ENCODE results near the gene AP3B1. TPM values are rescaled to one million over a fixed set of nuclear protein-coding genes. Genes with fewer than 3 reads are reported as not detected.

The AP3B1 gene
- total and polyA plus RNA-seq, 12 donors: 22.0 to 59.1 (median 34.3) TPM

DNA sequence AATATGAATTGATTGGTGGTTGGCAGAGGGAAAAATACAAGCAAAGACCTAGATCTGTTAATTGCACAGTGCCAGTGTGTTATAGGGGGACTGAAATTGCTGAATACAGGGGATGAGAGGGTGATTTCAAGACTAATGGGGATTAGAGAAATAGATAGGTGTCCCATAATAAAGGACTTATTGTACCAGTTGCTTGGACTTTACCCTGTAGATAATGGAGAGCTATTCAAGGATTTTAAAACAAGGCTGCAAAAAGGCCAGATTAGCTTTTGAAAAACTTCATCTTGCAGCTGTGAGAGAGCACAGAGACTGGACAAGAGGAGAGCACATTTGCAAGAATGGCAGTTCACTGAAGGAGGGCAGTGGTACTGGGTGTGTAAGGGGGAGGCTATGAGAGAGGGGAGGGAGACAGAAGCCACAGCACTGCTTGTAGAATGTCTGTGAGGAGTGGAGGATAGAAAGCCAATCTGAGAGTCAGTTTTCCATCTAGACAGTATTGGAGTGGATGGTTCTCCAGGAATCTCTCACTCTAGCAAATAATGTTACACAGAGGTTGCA, 37.1 kb upstream of the AP3B1 start:
- no peaks in the 10 kb centered on the region for H3K27me3 ChIP-seq
- TF ChIP-seq, protein P1, sequence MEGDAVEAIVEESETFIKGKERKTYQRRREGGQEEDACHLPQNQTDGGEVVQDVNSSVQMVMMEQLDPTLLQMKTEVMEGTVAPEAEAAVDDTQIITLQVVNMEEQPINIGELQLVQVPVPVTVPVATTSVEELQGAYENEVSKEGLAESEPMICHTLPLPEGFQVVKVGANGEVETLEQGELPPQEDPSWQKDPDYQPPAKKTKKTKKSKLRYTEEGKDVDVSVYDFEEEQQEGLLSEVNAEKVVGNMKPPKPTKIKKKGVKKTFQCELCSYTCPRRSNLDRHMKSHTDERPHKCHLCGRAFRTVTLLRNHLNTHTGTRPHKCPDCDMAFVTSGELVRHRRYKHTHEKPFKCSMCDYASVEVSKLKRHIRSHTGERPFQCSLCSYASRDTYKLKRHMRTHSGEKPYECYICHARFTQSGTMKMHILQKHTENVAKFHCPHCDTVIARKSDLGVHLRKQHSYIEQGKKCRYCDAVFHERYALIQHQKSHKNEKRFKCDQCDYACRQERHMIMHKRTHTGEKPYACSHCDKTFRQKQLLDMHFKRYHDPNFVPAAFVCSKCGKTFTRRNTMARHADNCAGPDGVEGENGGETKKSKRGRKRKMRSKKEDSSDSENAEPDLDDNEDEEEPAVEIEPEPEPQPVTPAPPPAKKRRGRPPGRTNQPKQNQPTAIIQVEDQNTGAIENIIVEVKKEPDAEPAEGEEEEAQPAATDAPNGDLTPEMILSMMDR (IDR thresholded peaks at IDR 0.05): no peak
- TF ChIP-seq POLR2A (IDR thresholded peaks at IDR 0.05): no peak
- no peak overlapping the region for H3K27ac ChIP-seq
- H3K4me3 ChIP-seq: no peak overlapping the region
- no peaks in the 10 kb centered on the region for H3K4me1 ChIP-seq (replicated peaks in 1 of 2)
- no peak for DNase-seq
- intact Hi-C loops (cut with DNase I): no loop called here
- H3K9me3 ChIP-seq (replicated peaks in 1 of 3): no peaks in the 10 kb centered on the region
- H3K36me3 ChIP-seq (replicated peaks in 1 of 2): no peaks in the 10 kb centered on the region

GRCh38 chr5:78328585-78329173, 34.2 kb upstream of the AP3B1 start:
- TF ChIP-seq, protein P1 (IDR thresholded peaks at IDR 0.05): no peak
- TF ChIP-seq POLR2A (IDR thresholded peaks at IDR 0.05): no peak
- no peak for DNase-seq
- intact Hi-C loops (cut with DNase I): no loop called here
- Histone ChIP-seq H3K36me3 (replicated peaks in 1 of 2) (no peaks in the 10 kb centered on the region), H3K4me1 (replicated peaks in 1 of 2) (no peaks in the 10 kb centered on the region), H3K27me3 (no peaks in the 10 kb centered on the region), H3K9me3 (replicated peaks in 1 of 3) (no peaks in the 10 kb centered on the region), H3K4me3 (no peak overlapping the region), H3K27ac (no peak overlapping the region)
- WGBS, 4 donors: 81 to 94% (median 92%) methylated on average over 5 of the region's 5 CpGs

DNA sequence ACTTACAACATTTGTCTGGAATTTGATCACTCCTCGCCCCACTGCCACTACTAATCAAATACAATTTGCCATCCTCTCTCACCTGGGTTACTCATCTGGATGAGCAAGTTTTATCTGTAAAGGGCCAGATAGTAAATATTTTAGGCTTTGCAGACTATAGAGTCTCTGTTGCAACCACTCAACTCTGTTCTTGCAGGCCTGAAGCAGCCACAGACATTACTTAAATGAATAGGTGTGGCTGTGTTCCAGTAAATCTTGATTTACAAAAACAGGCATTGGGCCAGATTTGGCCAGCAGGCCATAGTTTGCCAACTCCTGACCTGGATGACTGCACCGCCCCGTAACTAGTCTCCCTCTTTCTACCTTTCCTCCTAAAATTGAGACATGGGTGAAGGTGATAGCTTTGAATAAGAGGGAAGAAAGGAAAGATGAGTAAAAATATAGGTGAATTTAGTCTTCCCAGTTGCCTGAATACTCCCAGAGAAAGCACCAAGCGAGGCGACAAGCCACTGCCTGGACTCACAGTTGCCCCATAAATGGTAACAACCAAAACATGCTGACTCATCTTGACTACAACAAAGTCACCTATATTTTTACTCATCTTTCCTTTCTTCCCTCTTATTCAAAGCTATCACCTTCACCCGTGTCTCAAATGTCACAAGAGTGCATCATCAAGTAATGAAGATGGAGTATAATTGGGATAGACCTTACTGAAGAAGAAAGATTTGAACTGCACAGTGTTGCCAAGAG, 33.4 kb upstream of the AP3B1 start:
- intact Hi-C loops (cut with DNase I): no loop called here
- H3K27ac ChIP-seq: no peak overlapping the region
- TF ChIP-seq, protein P1 (IDR thresholded peaks at IDR 0.05): no peak
- no peak for TF ChIP-seq POLR2A (IDR thresholded peaks at IDR 0.05)
- no peak for DNase-seq
- H3K27me3 ChIP-seq: no peaks in the 10 kb centered on the region
- H3K36me3 ChIP-seq (replicated peaks in 1 of 2): no peaks in the 10 kb centered on the region
- no peaks in the 10 kb centered on the region for H3K4me1 ChIP-seq (replicated peaks in 1 of 2)
- H3K4me3 ChIP-seq: no peak overlapping the region
- no peaks in the 10 kb centered on the region for H3K9me3 ChIP-seq (replicated peaks in 1 of 3)
- 84 to 91% (median 89%) methylated on average over 6 of the region's 6 CpGs for WGBS, 4 donors

DNA sequence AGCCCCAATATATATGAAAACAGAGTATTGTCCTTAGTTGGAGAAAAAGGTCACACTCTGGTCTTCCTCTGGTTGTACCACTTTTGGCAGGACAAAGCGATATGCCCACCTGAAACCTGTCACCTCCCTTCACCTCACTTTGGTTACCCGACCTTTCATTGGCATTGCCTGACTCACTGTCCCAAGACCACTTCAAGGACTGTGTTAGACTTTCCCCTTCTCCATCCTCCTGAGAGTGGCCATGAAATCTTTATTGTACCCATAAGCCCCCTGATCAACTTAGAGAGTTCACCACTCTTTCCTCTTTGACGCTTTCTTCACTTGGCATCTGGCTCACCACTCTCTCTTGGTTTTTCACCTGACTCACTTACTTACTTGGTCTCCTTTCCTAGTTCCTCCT, 32.4 kb upstream of the AP3B1 start:
- DNase-seq: no peak
- no peaks in the 10 kb centered on the region for H3K27me3 ChIP-seq
- H3K9me3 ChIP-seq (replicated peaks in 1 of 3): no peaks in the 10 kb centered on the region
- intact Hi-C loops (cut with DNase I): no loop called here
- WGBS, 4 donors: 87 to 92% (median 89%) methylated on average over 3 of the region's 3 CpGs
- TF ChIP-seq POLR2A (IDR thresholded peaks at IDR 0.05): no peak
- TF ChIP-seq, protein P1 (IDR thresholded peaks at IDR 0.05): no peak
- no peak overlapping the region for H3K27ac ChIP-seq
- H3K4me1 ChIP-seq (replicated peaks in 1 of 2): no peaks in the 10 kb centered on the region
- no peak overlapping the region for H3K4me3 ChIP-seq
- H3K36me3 ChIP-seq (replicated peaks in 1 of 2): no peaks in the 10 kb centered on the region
